Stimulated activated CD8-positive, alpha-beta memory T cell treated with anti-CD3 and anti-CD28 coated beads, Interleukin-12 subunit alpha, Interleukin-12 subunit beta, amount 100 ng/mL, for 24 hours (primary cell): ENCODE measurements around the gene RRP7A.
"Not testable (repeated sequence)": the region's sequence is repeated elsewhere in the genome, so short reads cannot be mapped to it uniquely, and the experiment has no call there.

ENCODE experiments used
- DNase-seq: peaks from one replicate; pipeline ENCODE4 v3.0.0-alpha.2; 2020; ENCODE audit errors: extremely low read depth

Gene RRP7A

DNA sequence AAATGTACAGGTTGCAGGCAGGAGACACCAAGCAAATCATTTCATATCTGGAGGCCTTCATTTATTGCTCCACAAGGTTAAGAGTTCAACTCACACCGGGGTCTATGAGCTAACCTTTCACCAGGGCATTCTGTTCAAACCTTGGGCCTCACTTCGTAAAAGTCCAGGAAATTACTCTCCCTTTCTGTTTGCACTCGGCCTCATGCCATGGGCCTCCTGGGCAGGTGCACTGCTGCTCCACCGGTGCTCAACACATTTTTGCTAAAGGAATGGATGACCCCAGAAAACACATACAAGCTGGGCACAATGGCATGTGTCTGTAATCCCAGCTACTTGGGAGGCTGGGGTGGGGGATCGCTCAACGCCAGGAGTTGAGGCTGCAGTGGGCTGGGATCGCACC, 16.6 kb upstream of the RRP7A start:
- no peak for DNase-seq

DNA sequence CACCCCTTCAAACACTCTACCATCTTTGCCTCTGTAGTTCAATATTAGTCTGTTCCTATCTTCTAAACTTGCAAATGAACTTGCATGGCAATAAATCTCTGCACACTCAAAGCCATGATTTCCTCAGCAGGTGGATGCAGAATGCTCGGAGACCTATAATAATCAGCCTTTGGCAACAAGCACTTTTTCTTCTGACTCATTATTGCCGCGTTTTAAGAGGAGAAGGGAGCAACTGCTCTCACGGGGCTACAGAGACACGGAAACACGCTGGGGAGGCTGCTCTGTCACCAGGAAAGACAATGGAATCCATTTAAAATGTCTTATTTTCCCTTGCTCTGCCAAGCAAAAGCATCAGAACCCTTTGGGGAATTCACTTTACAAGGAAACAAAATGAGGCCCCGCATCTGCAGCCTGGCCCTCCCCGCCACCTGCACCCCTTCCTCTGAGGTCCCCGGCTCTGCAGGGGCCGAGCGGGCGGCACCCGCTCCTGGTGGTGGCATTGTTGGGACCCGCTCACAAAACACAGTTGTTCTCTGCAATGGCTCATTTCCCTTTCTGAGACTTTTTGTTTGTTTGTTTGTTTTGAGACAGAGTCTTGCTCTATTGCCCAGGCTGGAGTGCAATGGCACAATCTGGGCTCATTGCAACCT, 15.6 kb upstream of the RRP7A start:
- DNase-seq = not testable (repeated sequence)

DNA sequence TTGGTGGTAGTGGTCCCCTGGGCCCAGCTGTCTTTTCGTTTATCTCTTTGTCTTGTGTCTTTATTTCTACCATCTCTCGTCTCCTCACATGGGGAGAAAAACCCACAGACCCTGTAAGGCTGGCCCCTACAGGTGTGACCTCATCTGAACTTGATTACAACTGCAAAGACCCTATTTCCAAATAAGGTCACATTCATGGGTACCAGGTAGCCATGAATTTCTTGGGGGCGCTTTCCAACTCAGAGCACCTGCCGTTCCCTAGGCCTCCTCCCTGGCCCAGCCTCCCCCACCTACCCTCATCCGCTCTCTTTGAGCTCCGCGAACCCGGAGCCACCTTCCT, 14.0 kb upstream of the RRP7A start:
- DNase-seq = no peak

DNA sequence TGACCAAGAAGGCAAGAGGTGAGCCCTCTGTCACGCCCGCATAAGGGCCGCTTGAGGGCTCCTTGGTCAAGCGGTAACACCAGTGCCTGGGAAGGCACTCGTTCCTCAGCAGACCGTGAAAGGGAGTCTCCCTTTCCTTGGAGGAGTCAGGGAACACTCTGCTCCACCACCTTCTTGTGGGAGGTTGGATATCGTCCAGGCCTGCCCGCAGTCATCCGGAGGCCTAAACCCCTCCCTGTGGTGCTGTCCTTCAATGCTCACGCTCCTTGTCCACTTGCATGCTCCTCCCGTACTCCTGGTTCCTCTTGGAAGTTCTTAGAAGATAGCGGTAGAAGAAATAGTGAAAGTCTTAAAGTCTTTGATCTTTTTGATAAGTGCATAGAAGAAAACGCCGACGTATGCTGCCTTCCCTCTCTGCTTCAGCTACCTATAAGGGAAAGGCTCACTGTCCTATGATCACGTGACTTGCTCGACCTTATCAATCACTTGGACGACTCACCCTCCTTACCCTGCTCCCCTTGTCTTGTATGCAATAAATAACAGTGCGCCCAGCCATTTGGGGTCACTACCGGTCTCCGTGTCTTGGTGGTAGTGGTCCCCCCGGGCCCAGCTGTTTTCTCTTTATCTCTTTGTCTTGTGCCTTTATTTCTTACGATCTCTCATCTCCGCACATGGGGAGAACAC, 11.9 kb upstream of the RRP7A start:
- not testable (repeated sequence) for DNase-seq

DNA sequence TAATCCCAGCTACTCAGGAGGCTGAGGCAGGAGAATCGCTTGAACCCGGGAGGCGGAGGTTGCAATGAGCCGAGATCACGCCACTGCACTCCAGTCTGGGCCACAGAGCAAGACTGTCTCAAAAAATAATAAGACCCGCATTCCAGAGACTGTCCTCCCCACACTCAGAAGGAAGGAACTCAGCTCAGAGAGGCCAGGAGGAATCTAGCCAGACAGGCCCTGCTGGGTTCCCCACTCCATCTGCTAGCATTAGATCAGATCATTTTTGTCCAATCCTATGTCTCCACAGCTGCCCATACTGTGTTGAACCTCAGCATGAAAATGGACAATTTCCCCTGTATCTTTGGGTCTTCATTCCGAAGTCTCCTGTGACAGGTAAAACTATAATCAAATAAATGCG, 9.8 kb upstream of the RRP7A start:
- not testable (repeated sequence) for DNase-seq

DNA sequence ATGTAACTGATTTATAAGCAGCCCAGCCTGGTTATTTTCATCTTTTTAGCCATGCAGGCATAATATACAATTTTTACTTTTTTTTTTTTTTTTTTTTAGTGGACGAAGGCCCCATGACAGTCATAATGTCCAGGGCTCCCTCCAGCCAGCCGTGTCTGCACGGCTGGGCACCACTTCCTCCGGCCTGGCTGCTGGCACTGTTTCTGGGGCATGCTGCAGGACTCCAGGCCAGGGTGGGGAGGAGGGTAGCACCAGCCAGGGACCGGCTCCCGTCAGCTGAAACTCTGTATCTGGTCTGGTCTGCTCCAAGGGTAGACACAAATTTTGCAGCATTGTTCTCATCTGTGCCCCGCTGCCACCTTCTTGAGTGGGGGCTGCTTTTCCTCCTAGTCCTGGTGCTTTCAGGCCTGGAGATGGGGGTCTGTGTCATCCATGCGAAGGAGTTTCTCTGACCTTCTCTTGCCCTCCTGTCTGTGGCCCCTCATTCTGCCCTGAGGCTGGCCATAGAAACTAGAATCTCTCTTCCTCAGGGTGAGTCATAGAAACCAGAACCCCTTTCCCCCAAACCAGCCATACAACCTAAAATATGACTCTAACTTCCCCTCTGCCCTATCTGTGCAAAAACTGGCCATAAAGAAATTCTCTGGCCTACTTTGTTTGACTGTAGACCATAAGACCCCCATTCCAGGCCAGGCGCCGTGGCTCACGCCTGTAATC, 9.2 kb upstream of the RRP7A start:
- no peak for DNase-seq

DNA sequence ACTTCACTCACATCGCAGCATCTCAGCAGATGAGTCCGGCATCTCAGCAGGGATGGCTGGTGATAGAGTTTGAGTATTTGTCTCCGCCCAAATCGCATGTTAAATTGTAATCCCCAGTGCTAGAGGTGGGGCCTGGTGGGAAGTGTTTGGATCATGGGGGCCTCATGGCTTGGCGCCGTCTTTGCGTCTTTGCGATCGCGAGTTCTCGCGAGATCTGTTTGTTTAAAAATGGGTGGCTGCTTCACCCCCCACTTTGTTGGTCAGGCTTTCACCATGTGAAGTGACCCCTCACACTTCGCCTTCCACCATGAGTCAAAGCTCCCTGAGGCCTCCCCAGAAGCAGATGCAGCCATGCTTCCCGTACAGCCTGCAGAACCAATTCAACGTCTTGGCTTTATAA, 3.0 kb upstream of the RRP7A start:
- no peak for DNase-seq

DNA sequence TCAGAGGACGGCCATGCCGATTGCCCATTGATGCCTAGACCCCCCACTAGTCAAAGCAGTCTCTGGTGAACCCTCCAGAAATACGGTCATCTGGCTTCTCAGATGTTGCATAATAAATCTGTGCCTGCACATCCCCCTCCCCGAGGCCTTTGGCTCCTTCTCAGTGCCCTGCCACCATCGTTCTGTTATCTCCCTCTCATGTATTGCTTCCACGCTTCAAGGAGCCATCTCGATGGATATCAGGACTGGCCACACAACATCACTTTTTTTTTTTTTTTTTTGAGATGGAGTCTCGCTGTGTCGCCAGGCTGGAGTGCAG, 1.6 kb upstream of the RRP7A start:
- DNase-seq = no peak

DNA sequence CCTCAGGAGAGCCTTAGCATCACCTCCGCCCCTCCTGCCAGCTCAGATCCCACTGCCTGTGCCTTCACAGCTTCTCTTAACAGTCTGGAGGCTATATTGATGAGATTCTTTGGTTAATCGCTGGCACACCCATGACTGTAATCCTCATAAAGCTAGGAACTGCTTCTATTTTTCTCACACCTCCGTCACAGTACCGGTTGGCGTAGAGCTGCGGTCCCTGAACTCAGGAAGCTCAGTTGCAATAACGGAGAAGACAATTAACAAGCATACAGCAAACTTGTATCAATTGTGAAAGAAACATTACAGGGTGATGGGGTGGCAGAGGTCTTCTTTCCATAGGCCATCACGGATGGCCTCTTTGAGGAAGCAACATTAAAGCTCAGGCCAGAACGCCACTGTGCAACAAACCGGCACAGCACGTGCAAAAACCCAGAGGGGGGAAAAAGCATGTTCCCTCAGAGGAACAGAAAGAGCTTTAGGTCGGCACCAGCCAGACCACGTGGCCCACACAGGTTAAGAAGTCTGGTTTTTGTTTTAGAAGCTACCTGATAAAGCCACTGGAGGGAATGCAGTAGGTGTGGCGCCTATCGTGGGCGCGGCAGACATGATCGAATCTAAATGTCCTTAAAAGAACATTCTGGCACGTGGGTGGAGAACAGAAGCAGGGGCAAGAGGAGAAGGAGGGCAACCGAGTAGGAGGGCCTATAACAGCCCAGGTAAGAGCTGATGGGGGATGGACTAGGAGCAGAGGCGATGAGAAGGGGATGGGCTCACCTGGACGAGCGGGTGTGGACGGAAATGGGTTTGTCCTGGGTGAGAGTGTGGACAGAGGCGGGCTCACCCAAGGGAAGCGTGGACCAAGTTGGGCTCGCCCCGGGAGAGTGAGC, 715 bp downstream of the RRP7A start:
- not testable (repeated sequence) for DNase-seq

DNA sequence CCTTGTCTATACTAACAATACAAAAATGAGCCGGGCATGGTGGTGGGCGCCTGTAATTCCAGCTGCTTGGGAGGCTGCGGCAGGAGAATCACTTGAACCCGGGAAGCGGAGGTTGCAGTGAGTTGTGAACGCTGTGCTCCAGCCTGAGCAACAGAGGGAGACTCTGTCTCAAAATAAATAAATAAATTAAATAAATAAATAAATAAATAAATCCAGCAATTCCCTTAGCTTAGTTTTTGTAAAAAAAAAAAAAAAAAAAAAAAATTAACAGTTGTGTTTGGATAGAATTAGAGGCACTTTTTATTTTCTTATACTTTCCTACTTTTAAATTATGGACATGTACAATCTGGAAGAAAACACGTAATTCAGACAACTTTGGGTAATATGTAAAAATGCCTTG, 2.5 kb downstream of the RRP7A start:
- DNase-seq = not testable (repeated sequence)

DNA sequence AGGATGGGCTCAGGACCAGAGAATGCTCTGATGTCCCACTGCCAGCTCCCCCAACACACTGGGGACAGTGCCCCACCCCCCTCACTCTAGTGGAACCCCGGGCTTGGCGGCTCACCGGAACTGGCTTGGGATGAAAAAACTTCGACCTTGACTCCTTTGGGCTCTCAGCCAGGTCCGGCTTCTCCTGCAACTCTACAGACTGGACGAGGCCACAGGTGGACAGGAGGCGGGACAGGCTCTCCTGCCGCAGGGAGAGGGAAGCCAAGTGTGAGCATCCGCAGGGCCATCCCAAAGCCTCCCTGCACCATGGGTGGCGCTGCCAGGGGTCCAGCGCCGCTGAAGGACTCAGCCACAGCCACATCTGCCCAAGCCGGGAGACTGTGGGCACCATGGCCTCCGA, 3.7 kb downstream of the RRP7A start:
- no peak for DNase-seq

DNA sequence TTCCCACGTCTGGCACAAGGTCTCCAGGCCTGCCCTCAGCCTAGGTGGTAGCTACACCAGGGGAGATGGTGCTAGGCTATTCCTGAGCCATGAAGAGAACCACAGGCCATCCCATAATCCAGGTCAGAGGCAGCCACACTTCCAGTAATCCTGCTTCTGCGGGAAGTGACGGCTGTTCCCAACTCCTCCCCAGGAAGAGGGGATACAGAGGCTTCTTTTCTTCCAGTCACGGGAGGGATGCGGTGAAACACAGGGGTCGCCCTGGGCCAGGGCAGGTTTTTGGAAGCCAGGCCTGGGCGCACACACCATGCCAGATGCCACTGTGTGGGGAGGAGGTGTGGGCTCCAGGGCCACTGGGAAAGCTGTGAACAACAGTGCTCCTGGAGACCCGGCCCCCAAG, 4.3 kb downstream of the RRP7A start:
- not testable (repeated sequence) for DNase-seq

DNA sequence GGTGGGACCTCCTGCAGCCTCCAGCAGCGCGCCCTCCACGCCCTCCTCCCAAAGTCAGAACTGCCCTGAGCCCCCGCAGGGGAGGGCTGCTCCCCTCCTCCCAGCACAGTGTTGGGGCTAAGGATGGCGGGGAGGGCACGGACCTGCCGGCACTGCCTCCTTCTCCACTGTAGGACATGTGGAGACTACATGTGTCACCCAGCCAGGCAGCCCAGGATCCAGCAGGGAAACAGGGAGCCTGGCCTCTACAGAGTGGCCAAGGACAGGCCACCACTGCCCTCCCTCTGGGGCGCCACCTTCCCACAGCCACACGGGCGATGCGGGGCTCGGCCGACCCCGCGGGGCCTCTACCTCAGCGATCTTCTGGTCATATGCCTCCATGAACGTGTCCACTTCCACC, 5.3 kb downstream of the RRP7A start:
- not testable (repeated sequence) for DNase-seq

DNA sequence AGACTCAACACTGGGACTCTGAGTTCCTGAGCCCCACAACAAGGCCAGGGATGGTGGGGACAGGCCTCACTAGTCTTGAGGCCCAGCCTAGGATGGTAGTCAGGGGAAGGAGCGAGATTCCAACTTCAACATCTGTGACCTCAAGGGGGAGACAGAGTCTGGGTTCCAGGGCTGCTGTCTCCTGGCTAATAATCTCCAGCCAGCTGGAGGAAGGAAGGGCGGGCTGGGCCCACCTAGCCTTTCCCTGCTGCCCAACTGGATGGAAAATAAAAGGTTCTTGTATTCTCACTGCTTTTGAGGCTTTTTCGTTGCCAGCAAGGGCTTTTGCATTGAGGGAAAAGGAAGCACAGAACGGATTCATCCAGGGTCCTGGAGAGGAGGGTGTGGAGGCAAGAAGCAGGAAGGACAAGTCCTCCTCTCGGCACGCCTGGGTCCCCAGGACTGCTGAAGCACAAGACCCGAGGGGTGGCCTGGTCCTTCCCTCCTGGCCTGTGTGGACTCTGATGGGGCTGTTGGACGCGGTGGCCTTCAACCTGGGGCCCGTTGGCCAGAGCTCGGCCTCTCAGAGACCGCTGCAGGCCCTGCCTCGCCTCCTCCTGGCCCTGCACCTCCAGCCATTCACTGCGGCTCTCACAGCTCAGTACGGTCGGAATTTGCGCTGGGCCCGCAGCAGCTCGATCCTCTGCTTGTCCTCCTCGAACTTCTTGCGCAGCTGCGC, 7.2 kb downstream of the RRP7A start:
- DNase-seq = not testable (repeated sequence)

DNA sequence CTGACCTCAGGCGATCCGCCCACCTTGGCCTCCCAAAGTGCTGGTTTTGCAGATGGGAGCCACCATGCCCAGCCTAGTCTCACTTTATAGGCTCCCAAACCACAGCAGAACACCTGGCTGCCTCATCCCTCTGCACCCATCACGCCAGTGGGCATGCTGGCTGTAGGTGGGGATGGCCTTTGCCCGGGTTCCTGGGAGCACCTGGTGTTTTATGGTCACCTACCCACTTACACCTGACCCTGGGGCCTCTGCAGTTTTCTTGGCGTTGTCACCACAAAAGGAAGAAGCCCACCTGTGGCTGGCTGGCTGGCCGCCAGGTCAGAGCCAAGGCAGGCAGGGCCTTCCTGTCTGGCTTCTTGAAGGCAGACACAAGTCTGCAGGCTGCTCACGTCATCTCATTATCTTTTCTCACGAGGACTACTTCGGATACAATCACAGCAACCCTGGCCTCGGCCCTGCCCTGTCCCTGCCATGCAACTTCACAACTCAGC, 8.2 kb downstream of the RRP7A start:
- no peak for DNase-seq

DNA sequence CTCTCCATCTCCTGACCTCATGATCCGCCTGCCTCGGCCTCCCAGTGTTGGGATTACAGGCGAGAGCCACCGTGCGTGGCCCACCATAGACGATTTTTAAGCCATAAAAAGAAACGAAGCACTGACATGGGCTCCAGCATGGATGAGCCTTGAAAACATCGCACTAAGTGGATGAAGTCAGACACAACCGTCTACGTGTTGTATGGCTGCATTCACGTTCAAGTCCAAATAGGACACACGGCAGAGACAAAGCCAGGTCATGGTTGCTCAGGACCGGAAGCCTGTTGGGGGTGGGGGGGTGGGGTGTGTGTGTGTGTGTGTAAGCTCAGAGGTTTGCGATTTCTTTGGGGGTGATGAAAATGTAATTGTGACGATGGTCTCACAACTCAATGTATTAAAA, 10.0 kb downstream of the RRP7A start:
- no peak for DNase-seq

DNA sequence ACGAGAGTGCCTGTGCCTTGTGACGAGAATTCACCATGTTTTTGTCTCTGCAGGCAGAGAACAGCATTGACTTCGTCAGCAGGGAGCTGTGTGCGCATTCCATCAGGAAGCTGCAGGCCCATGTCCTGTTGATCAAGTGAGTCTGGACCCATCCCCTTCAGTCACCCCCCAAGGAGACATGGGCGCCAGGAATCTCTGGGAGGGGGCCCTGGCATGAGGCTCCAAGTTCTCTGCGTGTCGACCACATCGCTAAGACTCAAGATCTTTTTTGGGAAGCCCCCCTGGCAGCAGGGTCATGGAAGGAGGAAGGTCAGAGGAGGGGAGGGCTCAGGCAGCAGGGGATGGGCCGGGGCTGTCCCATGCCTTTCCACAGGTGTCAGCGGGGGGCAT, 10.6 kb downstream of the RRP7A start:
- not testable (repeated sequence) for DNase-seq

DNA sequence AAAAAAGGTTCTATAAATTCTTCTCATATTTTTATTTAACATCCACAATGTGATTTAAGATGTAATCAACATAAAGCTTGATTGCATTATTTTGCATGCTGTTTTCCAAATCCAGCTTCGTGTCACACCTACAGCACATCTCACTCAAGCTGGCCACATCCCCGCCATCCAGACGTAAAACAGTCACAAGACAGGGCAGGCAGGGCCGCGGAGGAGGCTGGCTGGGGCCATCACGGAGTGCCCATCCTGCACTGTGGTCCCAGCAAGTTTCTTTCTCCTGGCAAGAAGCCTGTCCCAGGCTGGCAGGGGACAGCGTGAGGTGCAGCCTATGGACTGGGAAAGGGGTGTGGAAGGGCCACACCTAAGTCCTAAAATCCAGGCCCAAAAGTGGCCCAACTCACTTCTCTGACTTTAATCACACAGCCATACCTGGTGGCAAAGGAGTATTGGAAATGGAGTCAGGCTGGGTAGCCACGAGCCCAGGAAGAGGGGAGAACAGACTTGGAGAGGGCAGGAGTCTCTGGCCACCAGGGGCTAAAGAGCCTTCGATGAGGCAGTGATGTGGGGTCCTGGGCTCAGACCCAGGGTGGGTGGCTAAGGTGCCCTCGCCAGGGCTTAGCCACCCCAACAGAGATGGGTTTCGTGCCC, 11.1 kb downstream of the RRP7A start:
- not testable (repeated sequence) for DNase-seq

DNA sequence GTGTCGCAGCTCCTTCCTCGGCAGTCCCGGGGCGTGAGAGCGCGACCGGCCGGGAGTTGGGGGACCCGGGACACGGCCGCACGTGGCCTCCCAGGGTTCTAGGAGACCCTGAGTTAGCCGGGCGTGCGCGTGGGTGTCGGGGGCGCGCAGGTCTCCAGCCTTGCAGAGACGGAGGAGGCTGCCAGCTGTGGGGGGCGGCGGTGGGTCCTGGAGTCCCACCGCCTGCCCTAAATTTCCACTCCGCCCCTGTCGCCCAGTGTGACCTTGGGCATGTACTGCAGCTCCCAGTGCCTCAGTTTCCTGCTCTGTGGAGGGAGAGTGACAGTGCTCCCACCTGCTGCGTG, 18.8 kb downstream of the RRP7A start:
- no peak for DNase-seq

DNA sequence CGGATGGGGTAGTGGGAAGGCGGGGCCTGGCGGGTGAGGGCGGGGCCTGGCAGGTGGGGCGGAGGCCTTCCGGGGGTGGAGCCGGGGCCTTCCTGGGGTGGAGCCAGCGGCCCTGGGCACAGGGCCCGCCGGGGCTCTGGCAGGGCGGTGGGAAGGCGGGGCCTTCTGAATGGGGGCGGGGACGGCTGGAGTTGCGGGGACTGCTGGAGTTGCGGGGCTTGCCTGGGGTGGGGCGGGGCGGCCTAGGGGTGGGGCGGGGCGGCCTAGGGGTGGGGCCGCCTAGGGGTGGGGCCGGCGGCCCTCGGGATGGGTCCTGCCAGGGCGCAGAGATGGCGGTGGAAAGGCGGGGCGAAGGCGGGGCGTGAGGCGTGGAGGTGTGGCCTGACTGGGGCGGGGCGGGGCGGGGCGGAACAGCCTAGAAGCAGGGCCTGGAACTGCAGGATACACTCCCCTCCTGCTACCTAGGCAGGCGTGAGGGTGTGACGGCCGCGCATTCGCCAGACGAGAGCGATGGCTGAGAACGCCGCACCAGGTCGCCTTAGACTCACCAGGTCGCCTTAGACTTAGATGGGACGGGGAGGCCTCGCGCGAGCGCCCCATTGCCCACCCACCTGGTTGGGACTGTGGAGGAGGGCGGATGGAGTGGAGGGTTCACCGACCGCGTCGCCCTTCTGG, 19.3 kb downstream of the RRP7A start:
- peak; percentile 47 for DNase-seq

DNA sequence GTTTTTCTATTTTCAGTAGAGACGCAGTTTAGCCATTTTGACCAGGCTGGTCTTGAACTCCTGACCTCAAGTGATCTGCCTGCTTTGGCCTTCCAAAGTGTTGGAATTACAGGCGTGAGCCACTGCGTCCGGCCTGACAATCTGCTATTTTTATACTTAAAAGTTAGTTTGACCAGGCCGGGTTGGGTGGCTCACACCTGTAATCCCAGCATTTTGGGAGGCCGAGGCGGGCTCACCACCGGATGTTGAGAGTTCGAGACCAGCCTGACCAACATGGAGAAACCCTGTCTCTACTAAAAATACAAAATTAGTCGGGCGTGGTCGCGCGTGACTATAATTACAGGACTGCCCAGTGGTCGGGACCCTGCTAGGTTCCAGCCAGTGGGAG, 19.8 kb downstream of the RRP7A start:
- not testable (repeated sequence) for DNase-seq
